Testis (tissue), 2 donors: ENCODE data around the gene PARP6.

Experiments used
- CTCF ChIP-seq, 3 experiments: fragments of 450-650 bp in 2 of 3; fragments of 200-600 bp in 1 of 3; sonication (generic) in 1 of 3; IDR thresholded peaks; one replicate each; pipeline ENCODE4 v1.5.1; 2016 to 2019; ENCODE audit warnings: antibody characterized with exemption in 3 of 3, mild to moderate bottlenecking in 2 of 3, moderate library complexity in 1 of 3
- POLR2A ChIP-seq: fragments of 450-650 bp; IDR thresholded peaks from one replicate; pipeline ENCODE4 v1.6.1; 2017; ENCODE audit warnings: antibody characterized with exemption, mild to moderate bottlenecking, moderate library complexity

- TF ChIP-seq CTCF (IDR thresholded peaks at IDR 0.05) (no peak), POLR2A (no peak)
Measured at GRCh38 chr15:72272997-72273352, 621 bp upstream of the PARP6 start.
